HG03439 (cell line): ENCODE results near the gene LNX1.

ENCODE experiments used
- ATAC-seq: cut with Tn5 transposase; IDR thresholded peaks from one replicate; pipeline ENCODE4 v1.9.1; 2021; ENCODE audit warnings: mild to moderate bottlenecking, moderate library complexity; ENCODE audit not compliant: unreplicated experiment

LNX1 gene

GRCh38 chr4:53502094-53502493 lies 89.2 kb downstream of the LNX1 start:
- no peak for ATAC-seq

- ATAC-seq, result no peak
Measured at GRCh38 chr4:53501561-53501960, 89.7 kb downstream of the LNX1 start.

- no peak for ATAC-seq
Measured at GRCh38 chr4:53500546-53500945, 90.7 kb downstream of the LNX1 start.

GRCh38 chr4:53499791-53500190 lies 91.5 kb downstream of the LNX1 start:
- no peak for ATAC-seq

- ATAC-seq, result no peak
Measured at GRCh38 chr4:53498706-53499105, 92.6 kb downstream of the LNX1 start.

GRCh38 chr4:53497487-53498244 lies 93.6 kb downstream of the LNX1 start:
- ATAC-seq, result no peak

- no peak for ATAC-seq
Measured at GRCh38 chr4:53494851-53495250, 96.4 kb downstream of the LNX1 start.

GRCh38 chr4:53490965-53491622 lies 100.2 kb downstream of the LNX1 start:
- no peak for ATAC-seq

- no peak for ATAC-seq
Measured at GRCh38 chr4:53490161-53490956, 100.9 kb downstream of the LNX1 start.

- ATAC-seq, result no peak
Measured at GRCh38 chr4:53489279-53489889, 101.9 kb downstream of the LNX1 start.

GRCh38 chr4:53487766-53488165 lies 103.5 kb downstream of the LNX1 start:
- no peak for ATAC-seq

- no peak for ATAC-seq
Measured at GRCh38 chr4:53485658-53486040, 105.6 kb downstream of the LNX1 start.

GRCh38 chr4:53484911-53485657 lies 106.2 kb downstream of the LNX1 start:
- ATAC-seq, result no peak

- no peak for ATAC-seq
Measured at GRCh38 chr4:53483250-53483649, 108.0 kb downstream of the LNX1 start.

- no peak for ATAC-seq
Measured at GRCh38 chr4:53481586-53481985, 109.7 kb downstream of the LNX1 start.

- no peak for ATAC-seq
Measured at GRCh38 chr4:53480909-53481308, 110.4 kb downstream of the LNX1 start.

- ATAC-seq, result no peak
Measured at GRCh38 chr4:53479736-53480525, 111.4 kb downstream of the LNX1 start.

GRCh38 chr4:53478671-53479456 lies 112.4 kb downstream of the LNX1 start:
- ATAC-seq, result no peak

- no peak for ATAC-seq
Measured at GRCh38 chr4:53477636-53478035, 113.7 kb downstream of the LNX1 start.
